Stomach smooth muscle (tissue), 2 donors: Measurements from ENCODE around the gene HAGH.

Experiments
- H3K27ac ChIP-seq: one replicate; pipeline ENCODE4 v1.7.0; 2013; ENCODE audit warnings: mild to moderate bottlenecking, low read length, inconsistent platforms
- H3K27me3 ChIP-seq, 2 donors: one replicate each; pipeline ENCODE4 v1.7.0; 2013; ENCODE audit warnings: low read length in 2 of 2; ENCODE audit not compliant: insufficient read depth in 2 of 2, control insufficient read depth in 1 of 2
- H3K36me3 ChIP-seq, 2 donors: one replicate each; pipeline ENCODE4 v1.7.0; 2013; ENCODE audit warnings: low read length in 2 of 2; ENCODE audit not compliant: control insufficient read depth in 2 of 2, insufficient read depth in 2 of 2
- H3K4me1 ChIP-seq: one replicate; pipeline ENCODE4 v1.7.0; 2013; ENCODE audit warnings: low read length; ENCODE audit not compliant: control insufficient read depth, insufficient read depth
- H3K4me3 ChIP-seq, 2 donors: one replicate each; pipeline ENCODE4 v1.7.0; 2013; ENCODE audit warnings: low read length in 2 of 2
- H3K9ac ChIP-seq, 2 donors: one replicate each; pipeline ENCODE4 v1.7.0; 2013; ENCODE audit warnings: low read length in 2 of 2, mild to moderate bottlenecking in 1 of 2
- H3K9me3 ChIP-seq, 2 donors: one replicate each; pipeline ENCODE4 v1.7.0; 2013; ENCODE audit warnings: low read length in 2 of 2; ENCODE audit not compliant: control insufficient read depth in 2 of 2
- donor health status: healthy.
- donor health status: Pancreatic carcinoma.

HAGH gene

GRCh38 chr16:1766701-1767100 lies 59.9 kb downstream of the HAGH start:
- no peak overlapping the region for H3K9ac ChIP-seq
- no peaks in the 10 kb centered on the region for H3K27me3 ChIP-seq
- no peak overlapping the region for H3K4me3 ChIP-seq
- no peaks in the 10 kb centered on the region for H3K9me3 ChIP-seq
- H3K27ac ChIP-seq = no peak overlapping the region
- peaks cover 17% of the 10 kb centered on the region for H3K4me1 ChIP-seq
- peaks cover 9 to 32% of the 10 kb centered on the region in 2 donors for H3K36me3 ChIP-seq

DNA sequence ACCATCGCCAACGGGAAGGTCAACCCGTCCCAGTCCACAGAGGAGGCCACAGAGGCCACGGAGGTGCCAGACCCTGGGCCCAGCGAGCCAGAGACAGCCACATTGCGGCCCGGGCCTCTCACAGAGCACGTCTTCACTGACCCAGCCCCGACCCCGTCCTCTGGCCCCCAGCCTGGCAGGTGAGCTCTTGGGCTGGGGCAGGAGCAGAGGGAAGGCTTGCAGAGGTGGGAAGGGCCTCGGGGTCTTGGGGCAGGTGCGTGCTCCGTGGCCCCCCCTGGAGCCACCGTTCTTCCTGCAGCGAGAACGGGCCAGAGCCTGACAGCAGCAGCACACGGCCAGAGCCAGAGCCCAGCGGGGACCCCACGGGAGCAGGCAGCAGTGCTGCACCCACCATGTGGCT lies 60.4 kb downstream of the HAGH start:
- Histone ChIP-seq H3K9ac (no peak overlapping the region), H3K9me3 (no peaks in the 10 kb centered on the region), H3K36me3 (peaks cover 9 to 32% of the 10 kb centered on the region in 2 donors), H3K27me3 (no peaks in the 10 kb centered on the region), H3K4me1 (peaks cover 17% of the 10 kb centered on the region), H3K27ac (no peak overlapping the region), H3K4me3 (no peak overlapping the region)

GRCh38 chr16:1765826-1766225 lies 60.8 kb downstream of the HAGH start:
- Histone ChIP-seq H3K9ac (no peak overlapping the region), H3K27ac (no peak overlapping the region), H3K4me3 (no peak overlapping the region), H3K9me3 (no peaks in the 10 kb centered on the region), H3K36me3 (peaks cover 9 to 32% of the 10 kb centered on the region in 2 donors), H3K27me3 (no peaks in the 10 kb centered on the region), H3K4me1 (peaks cover 15% of the 10 kb centered on the region)

DNA sequence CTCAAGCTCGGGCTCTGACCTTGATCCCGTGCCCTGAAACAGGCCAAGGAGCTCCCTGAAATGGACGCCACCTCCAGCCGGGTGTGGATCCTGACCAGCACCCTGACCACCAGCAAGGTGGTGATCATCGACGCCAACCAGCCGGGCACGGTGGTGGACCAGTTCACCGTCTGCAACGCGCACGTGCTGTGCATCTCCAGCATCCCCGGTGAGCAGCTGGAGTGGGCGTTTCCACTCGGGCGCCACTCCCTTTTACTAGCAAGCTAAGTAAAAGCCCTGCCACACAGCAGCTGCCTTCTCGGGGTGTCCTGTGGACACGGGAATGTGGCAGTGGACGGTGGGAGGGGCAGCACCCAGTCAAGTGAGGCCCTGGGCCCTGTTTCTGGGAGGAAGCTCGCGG lies 61.7 kb downstream of the HAGH start:
- H3K27me3 ChIP-seq = no peaks in the 10 kb centered on the region
- no peaks in the 10 kb centered on the region for H3K9me3 ChIP-seq
- H3K36me3 ChIP-seq = peaks cover 9 to 40% of the 10 kb centered on the region in 2 donors
- H3K4me1 ChIP-seq = peaks cover 7% of the 10 kb centered on the region
- H3K4me3 ChIP-seq = no peak overlapping the region
- H3K9ac ChIP-seq = no peak overlapping the region
- no peak overlapping the region for H3K27ac ChIP-seq

- H3K4me3 ChIP-seq = no peak overlapping the region
Measured at GRCh38 chr16:1763521-1764511, 62.8 kb downstream of the HAGH start.

GRCh38 chr16:1762879-1763520 lies 63.6 kb downstream of the HAGH start:
- Histone ChIP-seq H3K4me3 (no peak overlapping the region), H3K9ac (no peak overlapping the region), H3K4me1 (no peaks in the 10 kb centered on the region), H3K36me3 (peaks cover 9 to 36% of the 10 kb centered on the region in 2 donors), H3K27me3 (no peaks in the 10 kb centered on the region), H3K9me3 (no peaks in the 10 kb centered on the region), H3K27ac (no peak overlapping the region)

More at GRCh38 chr16:1763521-1764511, 62.8 kb downstream of the HAGH start:
- H3K9ac ChIP-seq = no peak overlapping the region
- H3K9me3 ChIP-seq = no peaks in the 10 kb centered on the region
- H3K27ac ChIP-seq = no peak overlapping the region
- peaks cover 9 to 41% of the 10 kb centered on the region in 2 donors for H3K36me3 ChIP-seq
- H3K27me3 ChIP-seq = no peaks in the 10 kb centered on the region
- H3K4me1 ChIP-seq = no peaks in the 10 kb centered on the region

DNA sequence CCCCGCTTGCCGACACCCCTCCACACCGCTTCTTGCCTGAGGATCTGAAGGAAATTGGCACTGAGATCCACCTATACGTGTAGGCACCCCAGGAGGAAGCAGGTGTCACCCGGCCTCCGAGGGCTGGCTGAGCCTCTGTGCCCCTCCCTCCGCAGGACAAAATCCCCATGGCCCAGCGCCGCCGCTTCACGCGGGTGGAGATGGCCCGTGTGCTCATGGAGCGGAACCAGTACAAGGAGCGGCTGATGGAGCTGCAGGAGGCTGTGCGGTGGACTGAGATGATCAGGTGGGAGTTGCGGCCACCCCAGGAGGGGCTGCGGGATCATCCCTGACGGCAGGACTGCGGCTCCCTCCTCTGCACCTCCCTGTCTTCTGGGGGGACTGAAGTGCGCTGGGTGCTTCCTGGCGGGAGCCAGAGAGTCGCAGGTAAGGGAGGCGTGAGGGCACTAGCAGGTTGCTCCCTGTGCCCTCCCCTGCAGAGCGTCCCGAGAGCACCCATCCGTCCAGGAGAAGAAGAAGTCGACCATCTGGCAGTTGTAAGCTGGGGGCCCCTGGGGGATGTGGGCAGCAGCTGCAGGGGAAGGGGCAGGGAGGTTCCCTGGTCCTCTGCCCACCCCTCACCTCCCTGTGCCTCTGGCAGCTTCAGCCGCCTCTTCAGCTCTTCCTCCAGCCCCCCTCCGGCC lies 64.3 kb downstream of the HAGH start:
- no peaks in the 10 kb centered on the region for H3K27me3 ChIP-seq
- no peak overlapping the region for H3K4me3 ChIP-seq
- H3K27ac ChIP-seq = no peak overlapping the region
- no peak overlapping the region for H3K9ac ChIP-seq
- H3K4me1 ChIP-seq = no peaks in the 10 kb centered on the region
- H3K9me3 ChIP-seq = no peaks in the 10 kb centered on the region
- H3K36me3 ChIP-seq = peaks cover 9 to 37% of the 10 kb centered on the region in 2 donors

DNA sequence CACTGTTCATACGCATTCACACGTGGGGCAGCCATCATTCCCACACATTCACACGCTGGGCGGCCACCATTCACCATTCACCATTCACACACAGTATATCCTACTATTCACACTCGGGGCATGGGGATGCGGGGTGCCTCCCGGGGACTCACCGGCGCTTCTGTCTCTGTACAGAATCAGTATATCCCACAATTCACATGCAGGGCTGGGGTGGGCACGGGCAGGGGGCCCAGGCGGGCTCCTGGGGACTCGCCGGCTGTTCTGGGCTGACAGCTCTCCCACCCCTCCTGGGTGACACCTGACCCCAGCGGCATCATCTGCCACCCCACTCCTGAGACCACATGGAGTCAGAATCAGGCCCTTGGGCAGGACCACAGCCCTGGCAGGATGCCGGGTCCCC lies 64.9 kb downstream of the HAGH start:
- Histone ChIP-seq H3K4me3 (no peak overlapping the region), H3K9ac (no peak overlapping the region), H3K4me1 (no peaks in the 10 kb centered on the region), H3K27me3 (no peaks in the 10 kb centered on the region), H3K36me3 (peaks cover 8 to 38% of the 10 kb centered on the region in 2 donors), H3K9me3 (no peaks in the 10 kb centered on the region), H3K27ac (no peak overlapping the region)

GRCh38 chr16:1760911-1761310 lies 65.7 kb downstream of the HAGH start:
- no peak overlapping the region for H3K27ac ChIP-seq
- no peak overlapping the region for H3K9ac ChIP-seq
- H3K36me3 ChIP-seq = peaks cover 8 to 35% of the 10 kb centered on the region in 2 donors
- H3K27me3 ChIP-seq = no peaks in the 10 kb centered on the region
- H3K4me1 ChIP-seq = no peaks in the 10 kb centered on the region
- H3K9me3 ChIP-seq = no peaks in the 10 kb centered on the region
- H3K4me3 ChIP-seq = no peak overlapping the region

DNA sequence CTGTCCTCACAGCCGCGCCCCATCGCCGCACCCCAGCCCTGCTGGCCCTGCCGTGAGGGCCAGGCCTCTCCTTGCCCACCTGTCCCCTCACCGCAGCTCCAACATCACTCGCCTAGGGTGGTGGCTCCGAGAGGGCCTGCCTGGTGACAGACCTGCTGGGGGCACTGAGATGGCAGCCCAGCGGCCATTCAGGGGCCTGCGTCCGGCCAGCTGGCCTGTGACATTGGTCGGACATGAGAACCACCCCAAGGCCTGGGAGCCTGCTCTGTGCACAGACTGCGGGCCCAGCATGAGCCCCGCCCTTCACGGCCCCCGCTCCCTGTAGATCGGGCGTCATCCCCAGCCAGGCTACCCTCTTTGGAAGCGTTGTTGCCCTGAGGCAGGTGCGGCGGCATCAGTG lies 67.1 kb downstream of the HAGH start:
- Histone ChIP-seq H3K36me3 (peaks cover 10 to 30% of the 10 kb centered on the region in 2 donors), H3K27me3 (no peaks in the 10 kb centered on the region), H3K27ac (no peak overlapping the region), H3K9me3 (no peaks in the 10 kb centered on the region), H3K9ac (no peak overlapping the region), H3K4me1 (no peaks in the 10 kb centered on the region), H3K4me3 (no peak overlapping the region)
